Activated naive CD4-positive, alpha-beta T cell treated with anti-CD3 and anti-CD28 coated beads, Interleukin-2, amount 50 U/mL, for 16 hours (primary cell): ENCODE data around the gene SHISA7.
"Not testable (repeated sequence)": the region's sequence is repeated elsewhere in the genome, so short reads cannot be mapped to it uniquely, and the experiment has no call there.

Experiments used
- DNase-seq: peaks from one replicate; pipeline ENCODE4 v3.0.0-alpha.2; 2020

Gene SHISA7

GRCh38 chr19:55408533-55408872 lies 34.6 kb downstream of the SHISA7 start:
- no peak for DNase-seq

DNA sequence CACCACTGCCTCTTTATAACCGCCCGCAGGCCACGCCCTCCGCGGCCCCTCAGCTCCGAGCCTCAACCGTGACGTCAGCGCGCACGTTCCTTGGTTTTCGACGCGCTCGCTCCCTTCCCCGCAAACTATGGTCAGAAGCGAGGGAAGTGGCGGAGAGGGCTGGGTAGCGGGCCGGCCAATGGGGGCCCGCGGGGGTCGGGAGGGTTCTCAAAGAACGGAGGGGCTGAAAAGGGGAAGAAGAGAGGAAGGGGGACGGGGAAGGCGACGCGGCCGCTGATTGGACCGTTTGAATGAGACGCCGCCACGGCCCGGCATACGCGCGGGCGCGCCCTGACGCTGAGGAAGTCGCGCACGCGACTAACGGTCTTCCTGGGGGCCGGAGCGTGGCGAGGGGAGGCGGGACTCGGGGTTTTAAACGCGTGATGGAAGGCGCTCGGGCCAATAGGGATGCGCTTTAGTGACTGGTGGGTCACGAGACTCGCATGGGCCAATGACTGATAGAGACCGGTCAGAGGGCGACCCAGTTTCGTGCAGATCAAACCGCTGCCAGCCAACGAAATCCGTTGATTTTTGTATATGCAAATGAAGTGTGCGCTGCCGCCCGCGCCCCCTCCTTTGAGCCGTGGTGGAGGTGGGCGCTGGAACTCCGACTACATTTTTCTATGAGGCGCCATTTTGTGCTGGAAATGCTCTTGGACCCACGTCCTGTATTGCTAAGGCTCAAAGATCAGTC lies 35.1 kb downstream of the SHISA7 start:
- DNase-seq: peak; percentile 97

DNA sequence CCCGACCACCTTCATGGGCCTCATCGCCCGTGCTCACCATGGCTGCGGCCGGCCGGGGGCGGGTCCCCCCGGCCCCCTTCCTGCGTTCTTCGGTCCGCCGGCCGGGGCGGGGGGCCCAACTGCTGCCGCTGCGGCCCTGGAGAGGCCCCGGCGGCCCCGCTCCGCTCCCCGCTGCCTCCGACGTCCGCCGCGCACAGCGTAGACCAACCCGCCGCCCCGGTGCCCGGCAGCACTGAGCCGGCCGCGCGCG lies 35.6 kb downstream of the SHISA7 start, which contains the start of gene UBE2S:
Gene UBE2S (minus strand): TSS at position 239 of the 250 bp plus-strand sequence. CDS start 199 bp downstream, at position 40.
- not testable (repeated sequence) for DNase-seq

- DNase-seq: peak; percentile 40
Measured at GRCh38 chr19:55406826-55407549, 36.1 kb downstream of the SHISA7 start.

- DNase-seq: no peak
Measured at GRCh38 chr19:55406091-55406825, 36.8 kb downstream of the SHISA7 start.

DNA sequence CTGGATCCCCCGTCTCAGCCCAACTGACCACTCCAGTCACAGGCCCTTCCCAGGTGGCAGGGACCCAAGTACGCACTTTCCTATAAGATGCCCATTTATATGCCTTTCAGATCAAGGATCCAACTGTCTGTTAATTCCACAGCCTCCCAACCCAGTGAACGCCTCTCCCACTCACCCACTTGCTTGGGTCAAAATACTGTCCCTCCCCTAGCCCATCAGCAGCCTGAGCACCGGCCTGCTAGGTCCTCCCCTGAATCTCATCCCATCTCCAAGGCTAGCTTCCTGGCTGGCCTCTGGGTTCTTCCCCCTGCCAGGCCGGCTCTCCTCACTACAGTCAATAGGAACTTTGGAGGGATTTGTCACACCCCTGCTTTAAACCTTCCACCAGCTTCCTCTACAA lies 37.5 kb downstream of the SHISA7 start:
- DNase-seq: no peak

DNA sequence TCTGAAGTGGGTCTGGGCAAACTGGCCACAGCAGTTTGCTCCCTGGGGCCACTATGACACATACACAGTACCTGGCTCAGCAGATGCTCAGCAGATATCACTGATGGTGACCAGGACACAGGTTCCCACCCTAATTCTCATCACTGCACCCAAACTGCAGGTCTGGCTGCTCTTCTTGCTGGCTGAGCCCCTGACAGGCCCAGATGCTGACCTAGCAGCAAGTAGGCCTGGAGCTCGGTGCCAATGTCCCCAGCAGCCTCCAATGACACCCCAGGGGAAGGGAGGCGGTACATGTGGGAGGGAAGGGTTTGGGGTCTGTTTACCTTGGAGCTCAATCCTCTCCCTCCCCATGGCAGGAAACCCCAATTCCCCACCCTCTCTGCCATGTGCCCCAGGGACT lies 40.6 kb downstream of the SHISA7 start:
- no peak for DNase-seq

DNA sequence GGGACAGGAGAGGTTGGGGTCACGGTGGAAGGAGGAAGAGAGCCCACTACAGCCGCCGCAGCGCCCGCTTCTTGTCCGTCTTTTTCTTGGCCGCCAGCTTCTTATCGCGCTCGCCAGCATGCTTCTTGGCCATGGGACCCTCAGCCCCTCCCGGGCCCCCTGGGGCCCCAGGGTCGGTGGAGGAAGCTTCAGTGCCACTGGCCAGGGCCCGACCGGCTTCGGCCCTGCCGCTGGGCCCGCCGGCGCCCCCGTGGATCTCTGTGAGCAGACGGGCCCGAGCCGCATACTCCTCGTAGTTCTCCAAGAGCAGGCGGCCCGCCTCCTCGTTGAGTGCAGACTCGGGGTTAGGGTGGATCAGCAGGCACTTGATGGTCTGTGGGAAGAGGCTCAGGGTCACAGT lies 41.7 kb downstream of the SHISA7 start:
- DNase-seq: not testable (repeated sequence)

DNA sequence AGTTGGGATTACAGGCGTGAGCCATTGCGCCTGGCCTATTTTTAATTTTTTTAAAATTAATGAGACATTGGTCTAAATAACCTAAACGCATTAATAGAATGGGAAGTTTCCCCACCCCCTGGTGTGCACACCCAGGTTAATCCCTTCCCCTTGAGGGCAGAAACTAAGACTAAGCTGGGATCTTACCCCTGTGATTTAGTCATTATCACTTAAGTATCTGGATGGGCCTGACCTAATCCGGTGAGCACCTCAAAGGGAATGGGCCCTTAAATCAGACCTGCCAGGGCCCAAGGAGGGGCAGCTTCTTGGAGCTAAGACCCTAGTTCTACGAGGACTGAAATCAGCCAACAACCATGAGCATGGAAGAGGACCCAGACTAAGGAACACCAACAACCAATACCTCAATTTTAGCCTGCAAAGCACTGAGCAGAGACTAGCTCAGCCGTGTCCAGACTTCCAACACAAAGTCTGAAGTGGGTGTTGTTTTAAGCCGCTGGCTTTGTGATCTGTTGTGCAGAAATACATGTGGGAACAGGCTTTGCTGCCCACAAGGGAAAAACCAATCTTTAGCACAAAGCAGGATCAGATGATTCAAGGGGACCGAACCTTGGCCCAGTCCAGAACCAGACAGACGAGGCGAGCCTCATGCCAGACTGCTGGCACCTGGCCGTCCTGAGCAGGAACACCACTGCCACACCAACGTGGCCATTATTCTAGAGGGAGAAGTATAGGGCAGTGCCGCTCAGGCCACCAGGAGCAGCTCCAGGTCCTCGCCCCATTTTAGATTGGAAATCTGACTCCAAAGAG lies 42.6 kb downstream of the SHISA7 start:
- no peak for DNase-seq

DNA sequence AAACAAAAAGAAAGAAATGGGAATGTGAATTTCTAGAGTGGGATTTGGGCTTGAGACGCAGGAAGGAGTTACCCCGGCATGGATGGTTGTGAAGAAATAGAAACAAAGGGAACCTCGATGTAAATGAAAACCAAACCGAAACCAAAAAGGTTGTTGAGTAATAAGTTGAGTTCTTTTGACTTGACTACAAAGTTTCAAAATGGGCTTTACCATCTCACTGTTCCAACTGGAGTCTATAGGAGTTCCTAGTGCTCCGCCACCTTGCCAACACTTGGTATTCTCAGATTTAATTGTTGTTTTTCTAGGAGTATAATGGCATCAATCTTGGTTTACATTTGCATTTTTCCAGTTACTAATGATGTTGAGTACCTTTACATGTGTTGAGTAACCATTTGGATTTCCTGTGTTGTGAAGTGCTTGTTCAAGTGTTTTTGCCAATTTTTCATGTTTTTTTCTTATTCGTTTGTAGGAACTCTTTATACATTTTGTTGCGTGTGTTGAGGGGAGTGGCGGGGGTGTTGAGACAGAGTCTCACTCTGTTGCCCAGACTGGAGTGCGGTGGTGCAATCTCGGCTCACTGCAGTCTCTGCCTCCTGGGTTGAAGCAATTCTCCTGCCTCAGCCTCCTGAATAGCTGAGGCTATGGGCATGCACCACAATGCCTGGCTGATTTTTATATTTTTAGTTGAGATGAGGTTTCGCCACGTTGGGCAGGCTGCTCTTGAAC lies 44.7 kb downstream of the SHISA7 start:
- no peak for DNase-seq

DNA sequence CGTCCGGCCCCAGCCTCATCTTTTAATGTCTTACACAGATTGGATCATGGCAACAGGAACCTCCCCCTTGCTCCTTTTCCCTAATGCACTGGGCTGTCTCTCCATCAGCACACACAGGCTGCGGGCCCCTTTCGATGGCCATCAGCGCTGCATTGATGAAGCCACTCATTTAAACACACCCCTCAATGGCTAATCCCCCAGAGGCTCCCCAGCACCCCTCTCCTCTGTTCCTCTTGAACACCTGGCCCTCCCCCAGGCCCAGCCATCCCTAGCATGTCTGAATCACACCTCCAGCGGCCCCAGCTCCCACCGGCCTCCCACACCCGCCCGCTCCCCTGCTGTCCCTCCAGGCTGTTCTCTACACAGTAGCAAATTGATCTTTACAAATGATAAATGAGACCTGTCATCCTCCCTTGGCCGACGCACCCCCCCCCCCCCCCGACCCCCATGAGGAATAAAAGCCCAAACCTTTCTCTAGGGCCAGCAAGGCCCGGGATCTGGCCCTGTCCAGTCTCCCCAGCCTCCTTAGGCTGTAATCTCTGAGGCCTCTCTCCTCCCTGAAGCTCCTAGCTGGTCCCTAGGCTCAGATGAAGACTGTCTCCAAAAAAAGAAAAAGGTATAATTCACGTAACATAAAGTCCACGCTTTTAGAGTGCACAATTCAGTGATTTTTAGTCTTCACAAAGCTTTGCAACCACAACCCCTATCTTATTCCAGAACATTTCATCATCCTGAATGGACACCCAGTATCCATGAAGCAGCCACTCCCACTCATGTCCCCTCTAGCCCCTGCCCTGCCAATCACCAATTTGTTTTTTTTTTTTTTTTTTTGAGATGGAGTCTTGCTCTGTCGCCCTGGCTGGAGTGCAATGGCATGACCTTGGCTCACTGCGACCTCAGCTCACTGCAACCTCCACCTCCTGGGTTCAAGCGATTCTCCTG lies 50.0 kb downstream of the SHISA7 start:
- DNase-seq: no peak

GRCh38 chr19:55391702-55392615 lies 51.1 kb downstream of the SHISA7 start:
- no peak for DNase-seq

DNA sequence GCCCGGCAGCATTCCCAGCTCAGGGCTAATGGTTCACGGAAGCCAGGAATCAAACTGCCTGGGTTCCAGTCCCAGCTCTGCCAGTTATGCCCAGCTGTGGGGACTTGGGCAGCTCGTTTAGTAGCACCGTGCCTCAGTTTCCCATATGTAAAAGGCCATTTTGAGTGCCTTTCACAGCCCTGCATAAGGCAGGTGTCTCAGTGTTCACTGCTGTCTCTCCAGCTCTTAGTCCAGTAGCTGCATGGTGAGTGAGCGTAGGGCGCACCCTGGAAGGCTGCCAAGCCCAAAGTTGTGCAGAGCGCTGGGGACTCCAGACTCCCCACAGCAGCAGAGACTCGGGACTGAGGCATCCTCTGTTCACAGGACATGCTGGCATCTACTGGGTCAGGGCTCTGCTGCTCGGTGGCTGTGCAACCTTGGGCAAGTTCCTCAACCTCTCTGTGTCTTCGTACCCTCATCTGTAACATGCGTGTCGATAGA lies 51.9 kb downstream of the SHISA7 start:
- no peak for DNase-seq

DNA sequence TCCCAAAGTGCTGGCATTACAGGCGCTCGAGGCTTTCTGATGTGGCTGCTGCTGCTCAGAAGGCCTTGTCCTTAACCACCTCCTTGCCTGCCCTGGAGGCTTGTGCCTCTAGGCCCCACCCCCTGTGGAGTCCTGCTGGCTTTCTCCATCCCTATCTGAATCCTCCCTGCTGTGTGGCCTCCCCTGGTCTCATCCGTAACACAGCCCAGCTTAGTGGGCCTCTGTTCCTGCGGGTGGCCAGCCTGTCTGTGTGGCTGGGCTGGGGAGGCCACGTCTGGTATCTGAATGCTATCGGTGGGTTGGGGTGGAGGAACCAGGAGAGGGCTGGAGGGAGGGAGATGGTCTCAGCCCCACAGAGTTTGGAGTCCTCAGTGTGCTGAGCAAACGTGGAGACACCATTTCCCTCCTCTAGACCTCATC lies 52.6 kb downstream of the SHISA7 start:
- DNase-seq: no peak

DNA sequence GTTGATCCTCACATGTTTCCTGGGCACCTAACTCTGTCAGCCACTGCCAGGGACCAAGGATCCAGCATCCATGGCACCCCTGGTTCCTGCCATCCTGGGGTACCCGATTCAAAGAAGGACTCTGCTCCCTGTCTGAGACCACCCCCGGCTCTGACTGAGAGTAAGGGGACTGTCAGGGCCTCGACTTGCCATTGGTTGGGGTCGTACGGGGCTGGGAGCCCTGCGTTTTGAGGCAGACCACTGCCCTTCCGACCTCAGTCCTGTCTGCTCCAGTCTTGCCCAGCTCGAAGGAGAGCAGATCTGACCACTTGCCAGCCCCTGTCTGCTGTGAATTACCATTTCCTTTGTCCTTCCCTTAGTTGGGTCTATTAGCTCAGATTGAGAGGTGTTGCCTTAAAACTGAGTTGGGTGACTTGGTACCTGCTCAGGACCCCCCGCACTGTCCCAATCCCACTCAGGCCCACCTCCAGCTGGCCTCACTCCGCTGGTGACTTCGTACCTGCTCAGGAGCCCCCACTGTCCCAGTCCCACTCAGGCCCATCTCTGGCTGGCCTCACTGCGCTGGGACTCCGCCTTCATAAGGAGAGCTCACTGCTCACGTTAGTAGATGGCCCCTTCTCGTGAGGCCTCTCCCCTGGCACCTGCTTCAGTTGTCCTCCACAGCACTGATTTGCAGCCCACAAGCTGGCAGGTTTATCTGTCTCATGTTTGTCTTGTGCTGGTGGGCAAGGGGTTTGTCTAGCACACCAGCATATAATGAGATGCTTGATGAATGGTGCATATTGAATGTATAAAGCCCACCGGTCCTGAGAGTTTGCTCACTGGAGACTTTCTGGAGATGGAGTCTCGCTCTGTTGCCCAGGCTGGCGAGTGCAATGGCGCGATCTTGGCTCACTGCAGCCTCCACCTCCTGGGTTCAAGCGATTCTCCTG lies 53.4 kb downstream of the SHISA7 start:
- no peak for DNase-seq

GRCh38 chr19:55387736-55388497 lies 55.2 kb downstream of the SHISA7 start:
- no peak for DNase-seq

DNA sequence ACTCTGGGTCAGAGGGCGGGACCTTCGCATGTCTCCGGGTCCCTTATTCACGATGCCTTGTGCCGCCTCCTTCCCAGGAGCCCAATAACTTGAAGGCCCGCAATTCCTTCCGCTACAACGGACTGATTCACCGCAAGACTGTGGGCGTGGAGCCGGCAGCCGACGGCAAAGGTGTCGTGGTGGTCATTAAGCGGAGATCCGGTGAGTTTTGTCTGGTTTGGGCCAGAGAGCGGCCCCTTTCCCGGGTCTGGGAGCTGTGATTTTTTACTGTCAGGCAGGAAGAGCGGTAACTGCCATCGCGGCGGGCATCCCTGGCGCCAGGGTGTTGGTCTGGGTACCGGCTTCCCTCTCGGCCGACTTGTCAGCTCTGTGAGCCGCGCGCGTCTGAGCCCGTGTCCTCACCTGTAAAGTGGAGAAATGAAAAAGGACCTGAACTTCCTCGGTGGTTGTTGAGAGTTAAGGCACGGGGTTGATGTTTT lies 56.6 kb downstream of the SHISA7 start:
- no peak for DNase-seq
